ENCODE measurements around the gene SF3A2. TPM values are rescaled to one million over a fixed set of nuclear protein-coding genes. Genes with fewer than 3 reads are reported as not detected.

SF3A2 gene
- total RNA-seq, 1 donor from 2014 or later, result 28.7 TPM

DNA sequence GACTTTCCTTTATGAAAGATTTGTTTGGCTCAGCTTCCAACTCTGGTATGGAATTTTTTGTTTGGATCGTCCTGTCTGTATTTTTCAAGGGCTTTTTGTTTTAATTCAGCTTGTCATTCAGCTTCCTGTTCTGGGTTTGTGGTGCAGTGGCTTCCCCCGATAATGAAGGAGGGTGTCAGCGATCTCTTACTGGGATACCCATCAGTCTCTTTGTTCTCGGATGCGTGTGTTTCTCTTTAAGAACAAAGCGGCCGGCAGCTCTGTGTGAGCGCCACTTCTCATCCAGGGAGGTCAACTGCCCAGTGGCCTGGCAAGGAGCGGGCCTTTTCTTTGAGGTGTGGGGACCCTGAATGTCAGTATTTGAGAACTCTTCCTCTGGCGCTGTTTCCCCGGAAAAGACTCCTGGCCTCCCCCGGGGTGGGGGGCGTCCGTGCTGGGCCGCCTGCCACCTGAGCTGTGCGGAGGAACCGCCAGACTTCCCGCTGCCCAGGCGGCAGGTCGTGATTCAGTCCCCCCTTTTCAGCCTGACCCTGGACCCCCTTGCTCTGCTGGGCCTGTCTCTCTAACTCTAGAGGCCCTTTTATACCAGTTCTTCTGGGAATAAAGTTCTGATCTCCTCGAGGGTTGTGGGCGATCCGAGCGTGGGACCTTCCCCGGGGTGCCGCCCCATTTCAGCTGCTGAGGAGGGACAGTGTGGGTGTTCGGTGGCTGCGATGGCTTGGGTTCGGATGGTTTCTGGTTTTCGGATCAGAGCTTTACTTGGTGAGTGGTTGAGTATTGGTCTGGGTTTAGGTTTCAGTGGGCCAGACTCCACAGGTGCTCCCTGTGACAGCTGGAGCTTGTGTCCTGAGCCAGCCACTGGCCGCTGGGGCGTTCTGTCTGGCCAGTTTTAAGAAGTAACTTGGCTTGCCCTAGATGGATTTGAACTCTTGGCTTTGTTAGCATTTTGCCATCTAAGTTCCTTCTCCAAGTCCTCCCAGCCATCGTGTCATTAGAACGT is 3.4 kb downstream of the SF3A2 start:
- Histone ChIP-seq H3K36me3 (peaks cover 22% of the 10 kb centered on the region), H3K27ac (replicated peaks) (peak overlapping the region; percentile 72), H3K4me3 (peak overlapping the region; percentile 64), H3K9me3 (replicated peaks) (no peaks in the 10 kb centered on the region), H3K4me1 (peaks cover 79% of the 10 kb centered on the region), H3K27me3 (ENCODE audit: low read depth) (no peaks in the 10 kb centered on the region)
- TF ChIP-seq, protein P1, sequence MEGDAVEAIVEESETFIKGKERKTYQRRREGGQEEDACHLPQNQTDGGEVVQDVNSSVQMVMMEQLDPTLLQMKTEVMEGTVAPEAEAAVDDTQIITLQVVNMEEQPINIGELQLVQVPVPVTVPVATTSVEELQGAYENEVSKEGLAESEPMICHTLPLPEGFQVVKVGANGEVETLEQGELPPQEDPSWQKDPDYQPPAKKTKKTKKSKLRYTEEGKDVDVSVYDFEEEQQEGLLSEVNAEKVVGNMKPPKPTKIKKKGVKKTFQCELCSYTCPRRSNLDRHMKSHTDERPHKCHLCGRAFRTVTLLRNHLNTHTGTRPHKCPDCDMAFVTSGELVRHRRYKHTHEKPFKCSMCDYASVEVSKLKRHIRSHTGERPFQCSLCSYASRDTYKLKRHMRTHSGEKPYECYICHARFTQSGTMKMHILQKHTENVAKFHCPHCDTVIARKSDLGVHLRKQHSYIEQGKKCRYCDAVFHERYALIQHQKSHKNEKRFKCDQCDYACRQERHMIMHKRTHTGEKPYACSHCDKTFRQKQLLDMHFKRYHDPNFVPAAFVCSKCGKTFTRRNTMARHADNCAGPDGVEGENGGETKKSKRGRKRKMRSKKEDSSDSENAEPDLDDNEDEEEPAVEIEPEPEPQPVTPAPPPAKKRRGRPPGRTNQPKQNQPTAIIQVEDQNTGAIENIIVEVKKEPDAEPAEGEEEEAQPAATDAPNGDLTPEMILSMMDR (IDR thresholded peaks at IDR 0.05; ENCODE audit: borderline replicate concordance), result no peak
- intact Hi-C loops (cut with micrococcal nuclease), result no loop called here
- no peak for DNase-seq

DNA sequence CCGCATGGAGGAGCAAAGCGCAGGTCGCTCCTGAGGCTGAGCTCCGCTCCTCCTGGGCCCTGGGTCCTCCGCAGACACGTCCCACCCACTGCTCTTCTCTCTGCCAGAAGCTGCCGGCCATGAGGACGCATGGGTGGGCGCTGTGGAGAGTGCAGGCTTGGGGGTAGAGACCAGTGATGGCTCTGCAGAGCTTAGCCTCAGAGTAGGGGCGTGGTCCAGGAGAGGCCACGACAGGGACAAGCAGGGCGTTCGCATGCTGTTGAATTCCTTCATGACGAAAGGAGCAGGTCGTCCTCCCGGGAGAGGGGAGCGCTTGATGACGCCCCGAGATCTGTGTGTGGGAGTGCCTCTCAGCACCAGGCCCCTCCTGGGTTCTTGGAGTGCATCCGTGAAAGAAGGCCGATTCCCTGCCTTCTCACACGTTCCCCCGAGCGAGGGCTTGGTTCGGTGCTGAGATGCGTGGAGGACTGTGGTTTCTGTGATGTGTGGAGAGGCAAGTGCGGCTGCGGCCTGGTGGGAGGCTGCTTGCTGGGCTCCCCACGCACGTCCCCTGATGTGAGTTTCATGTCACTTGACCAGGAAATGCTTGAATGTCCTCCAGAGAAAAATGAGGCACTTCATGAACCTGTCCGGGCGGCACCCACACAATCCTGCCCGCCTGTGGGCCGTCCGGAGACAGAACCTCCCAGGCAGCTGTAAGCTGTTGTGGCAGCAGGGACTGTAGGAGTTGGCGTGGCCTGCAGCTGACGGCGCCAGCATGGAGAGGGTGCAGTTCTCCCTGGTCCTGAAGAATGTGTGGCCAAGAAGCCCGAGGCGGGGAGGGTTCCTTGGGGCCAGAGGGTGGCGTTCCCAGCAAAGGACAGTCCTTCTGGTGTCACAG is 4.5 kb downstream of the SF3A2 start:
- peak overlapping the region; percentile 72 for H3K27ac ChIP-seq (replicated peaks)
- H3K36me3 ChIP-seq, result peaks cover 33% of the 10 kb centered on the region
- TF ChIP-seq, protein P1 (IDR thresholded peaks at IDR 0.05; ENCODE audit: borderline replicate concordance), result no peak
- no peak for DNase-seq
- no peaks in the 10 kb centered on the region for H3K27me3 ChIP-seq (ENCODE audit: low read depth)
- no peaks in the 10 kb centered on the region for H3K9me3 ChIP-seq (replicated peaks)
- peaks cover 72% of the 10 kb centered on the region for H3K4me1 ChIP-seq
- intact Hi-C loops (cut with micrococcal nuclease), result no loop called here
- peak overlapping the region; percentile 64 for H3K4me3 ChIP-seq

DNA sequence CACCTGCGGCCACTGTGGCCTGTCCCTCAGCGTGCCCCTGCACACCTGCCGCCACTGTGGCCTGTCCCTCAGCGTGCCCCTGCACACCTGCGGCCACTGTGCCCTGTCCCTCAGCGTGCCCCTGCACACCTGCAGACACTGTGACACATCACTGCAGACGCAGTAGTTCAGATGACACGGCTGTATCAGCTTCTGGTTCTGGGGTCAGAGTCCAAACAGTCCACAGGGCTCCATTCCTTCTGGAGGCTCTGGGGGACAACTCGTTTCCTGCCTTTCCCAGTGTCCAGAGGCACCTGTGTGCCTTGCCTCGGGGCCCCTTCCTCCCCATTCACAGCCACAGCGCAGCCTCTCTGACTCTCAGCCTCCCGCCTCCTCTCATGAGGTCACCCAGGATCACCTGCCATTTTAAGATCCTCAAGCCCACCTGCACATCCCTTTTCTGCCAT is 5.5 kb downstream of the SF3A2 start:
- TF ChIP-seq, protein P1 (IDR thresholded peaks at IDR 0.05; ENCODE audit: borderline replicate concordance), result no peak
- no peak for DNase-seq
- Histone ChIP-seq H3K4me3 (no peak overlapping the region), H3K36me3 (peaks cover 43% of the 10 kb centered on the region), H3K27ac (replicated peaks) (no peak overlapping the region), H3K27me3 (ENCODE audit: low read depth) (no peaks in the 10 kb centered on the region), H3K4me1 (peaks cover 78% of the 10 kb centered on the region), H3K9me3 (replicated peaks) (no peaks in the 10 kb centered on the region)
- intact Hi-C loops (cut with micrococcal nuclease), result no loop called here

DNA sequence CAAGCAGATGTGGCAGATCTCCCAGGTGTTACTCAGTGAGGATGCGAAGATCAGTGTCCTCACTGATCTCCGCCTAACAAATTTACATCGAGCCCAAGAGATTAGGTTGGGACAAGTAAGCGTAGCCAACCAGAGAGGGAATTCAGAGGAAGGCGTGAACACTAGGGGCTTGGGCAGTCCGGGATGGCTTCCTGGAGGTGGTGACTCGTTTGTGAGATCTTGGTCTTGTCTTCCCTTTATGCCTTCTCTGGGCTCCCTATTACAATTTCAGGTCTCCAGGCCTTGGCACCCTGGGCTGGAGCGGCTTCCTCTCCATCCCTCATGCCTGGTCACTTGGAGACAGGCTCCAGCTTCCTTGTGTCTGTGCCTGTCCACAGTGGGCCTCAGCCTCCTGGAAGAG is 6.2 kb downstream of the SF3A2 start:
- H3K27ac ChIP-seq (replicated peaks), result no peak overlapping the region
- TF ChIP-seq, protein P1 (IDR thresholded peaks at IDR 0.05; ENCODE audit: borderline replicate concordance), result no peak
- H3K36me3 ChIP-seq, result peaks cover 50% of the 10 kb centered on the region
- H3K9me3 ChIP-seq (replicated peaks), result no peaks in the 10 kb centered on the region
- no peaks in the 10 kb centered on the region for H3K27me3 ChIP-seq (ENCODE audit: low read depth)
- peaks cover 76% of the 10 kb centered on the region for H3K4me1 ChIP-seq
- H3K4me3 ChIP-seq, result no peak overlapping the region
- DNase-seq, result no peak
- intact Hi-C loops (cut with micrococcal nuclease), result no loop called here

Data from left ventricle myocardium inferior (tissue), 1 donor.